HTERT RPE-1 (cell line): ENCODE measurements around the gene BCKDK.
"Not testable (repeated sequence)": the region's sequence is repeated elsewhere in the genome, so short reads cannot be mapped to it uniquely, and the experiment has no call there.

Experiments used
- in situ Hi-C: fragments of 300-500 bp; cut with MboI; formaldehyde crosslinking; loops from 4 replicates; pipeline ENCODE4 v1.14.3; 2020; ENCODE audit warnings: low sequenced_read_pairs

The BCKDK gene

DNA sequence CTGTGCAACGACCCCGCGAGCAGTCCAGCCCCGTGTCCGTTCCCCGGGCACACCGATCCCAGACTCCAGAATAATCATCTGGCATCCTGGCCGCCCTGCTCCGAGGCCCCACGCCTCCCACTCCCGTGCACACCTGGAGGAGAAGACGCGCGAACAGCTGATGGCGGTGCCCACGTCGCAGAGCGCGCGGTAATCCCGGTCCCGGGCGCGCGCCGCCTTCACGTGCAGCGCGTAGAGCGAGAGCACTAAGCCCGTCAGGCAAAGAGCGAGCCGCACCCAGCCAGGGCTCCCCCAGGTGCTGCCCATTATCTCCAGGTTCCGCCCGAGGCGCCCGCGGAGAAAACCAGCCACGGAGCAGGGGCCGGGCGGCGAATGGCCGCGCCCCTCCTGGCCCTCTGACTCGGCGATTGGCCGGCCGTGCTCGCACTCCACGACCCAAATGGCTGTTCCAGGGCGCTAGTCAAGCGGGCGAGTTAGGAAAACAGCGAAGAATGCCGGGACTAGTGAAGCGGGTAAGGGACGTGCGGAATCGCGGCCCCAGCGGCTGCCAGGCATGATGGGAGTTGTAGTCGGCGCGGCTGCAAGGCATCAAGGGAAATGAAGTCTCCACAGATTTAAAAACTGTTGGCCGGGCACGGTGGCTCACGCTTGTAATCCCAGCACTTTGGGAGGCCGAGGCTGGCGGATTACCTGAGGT lies 13.6 kb upstream of the BCKDK start, which contains the start of gene VKORC1:
VKORC1 (minus strand) TSS at position 374 of the 697 bp plus-strand sequence; CDS start at position 306, 68 bp downstream.
- in situ Hi-C loops, result no loop called here

DNA sequence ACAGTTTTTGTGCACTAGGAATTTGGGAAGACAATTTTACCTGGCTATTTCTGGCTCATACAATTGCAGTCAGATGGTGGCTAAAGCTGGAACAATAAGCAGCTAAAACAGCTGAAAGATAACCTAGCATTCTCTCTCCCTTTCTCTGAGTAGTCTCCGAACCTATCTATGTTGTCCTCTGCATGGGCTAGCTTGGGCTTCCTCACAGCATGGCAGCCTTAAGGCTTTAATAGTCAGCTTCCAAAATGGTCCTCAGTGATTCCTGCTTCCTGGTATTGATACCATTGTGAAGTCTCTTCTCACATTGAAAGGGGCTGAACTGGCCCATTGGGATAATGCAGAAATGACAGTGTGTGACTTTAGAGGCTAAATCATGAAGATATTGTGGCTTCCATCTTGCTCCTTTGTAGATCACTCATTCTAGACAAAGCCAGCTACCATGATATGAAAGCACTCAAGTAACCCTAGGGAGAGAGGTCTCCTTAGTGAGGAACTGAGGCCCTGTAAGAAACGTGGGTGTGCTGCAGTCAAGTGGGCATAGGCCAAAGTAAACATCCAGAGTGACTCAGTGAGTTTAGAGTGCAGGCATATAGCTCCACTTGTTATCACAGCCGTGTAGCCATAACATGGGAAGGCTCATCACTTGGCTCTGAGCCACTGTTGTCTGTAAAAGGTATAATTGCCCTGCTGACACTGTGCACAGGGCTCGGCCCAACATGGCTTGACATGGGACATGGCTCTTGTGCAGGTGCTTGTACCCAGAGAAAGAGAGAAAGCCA lies 8.1 kb upstream of the BCKDK start:
- in situ Hi-C loops, result no loop called here

GRCh38 chr16:31100876-31101641 lies 7.1 kb upstream of the BCKDK start:
- in situ Hi-C loops, result not testable (repeated sequence)

- in situ Hi-C loops, result no loop called here
Observed at GRCh38 chr16:31105677-31106213, 2.4 kb upstream of the BCKDK start.

- in situ Hi-C loops, result no loop called here
Observed at GRCh38 chr16:31106509-31107464, 1.4 kb upstream of the BCKDK start.

DNA sequence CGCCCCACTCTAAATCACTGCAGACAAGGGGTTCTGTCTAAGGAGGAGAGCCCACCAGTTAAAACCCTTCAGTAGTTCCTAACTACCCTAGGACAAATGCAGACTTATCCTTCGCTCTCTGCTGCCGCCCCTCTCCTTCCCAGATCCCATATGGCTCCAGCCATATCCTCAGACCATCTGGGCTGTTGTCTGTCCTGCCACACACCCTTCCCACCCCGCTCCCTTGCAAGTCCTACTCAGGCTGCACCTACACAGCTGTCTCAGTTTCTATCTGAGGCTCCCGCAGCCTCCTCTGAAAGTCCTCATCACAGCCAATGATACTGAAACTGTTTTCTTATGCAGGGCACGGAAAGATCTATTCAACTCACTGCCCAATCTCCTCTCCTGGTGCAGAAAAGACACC lies 720 bp upstream of the BCKDK start:
- in situ Hi-C loops, result no loop called here

- in situ Hi-C loops, result no loop called here
Observed at GRCh38 chr16:31108794-31109558, 790 bp downstream of the BCKDK start.

- in situ Hi-C loops, result no loop called here
Observed at GRCh38 chr16:31109622-31110021, 1.4 kb downstream of the BCKDK start.

- in situ Hi-C loops, result no loop called here
Observed at GRCh38 chr16:31110106-31111034, 2.2 kb downstream of the BCKDK start.

DNA sequence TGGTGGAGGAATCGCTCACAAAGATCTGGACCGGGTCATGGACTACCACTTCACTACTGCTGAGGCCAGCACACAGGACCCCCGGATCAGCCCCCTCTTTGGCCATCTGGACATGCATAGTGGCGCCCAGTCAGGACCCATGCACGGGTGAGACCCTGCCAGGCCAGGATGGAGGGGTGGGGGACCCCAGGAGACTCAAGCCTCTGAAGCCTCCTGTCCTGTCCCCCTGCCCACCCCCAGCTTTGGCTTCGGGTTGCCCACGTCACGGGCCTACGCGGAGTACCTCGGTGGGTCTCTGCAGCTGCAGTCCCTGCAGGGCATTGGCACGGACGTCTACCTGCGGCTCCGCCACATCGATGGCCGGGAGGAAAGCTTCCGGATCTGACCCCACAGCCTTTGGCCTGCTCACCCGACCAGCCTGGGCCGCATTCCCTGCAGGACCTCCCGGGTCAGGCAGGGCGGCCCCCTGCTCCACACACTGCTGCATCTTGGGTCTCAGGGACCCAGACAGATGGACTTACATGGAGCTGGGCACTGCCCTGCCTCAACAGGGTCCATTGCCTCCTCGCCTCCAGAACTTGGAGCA lies 3.8 kb downstream of the BCKDK start:
- in situ Hi-C loops, result no loop called here

DNA sequence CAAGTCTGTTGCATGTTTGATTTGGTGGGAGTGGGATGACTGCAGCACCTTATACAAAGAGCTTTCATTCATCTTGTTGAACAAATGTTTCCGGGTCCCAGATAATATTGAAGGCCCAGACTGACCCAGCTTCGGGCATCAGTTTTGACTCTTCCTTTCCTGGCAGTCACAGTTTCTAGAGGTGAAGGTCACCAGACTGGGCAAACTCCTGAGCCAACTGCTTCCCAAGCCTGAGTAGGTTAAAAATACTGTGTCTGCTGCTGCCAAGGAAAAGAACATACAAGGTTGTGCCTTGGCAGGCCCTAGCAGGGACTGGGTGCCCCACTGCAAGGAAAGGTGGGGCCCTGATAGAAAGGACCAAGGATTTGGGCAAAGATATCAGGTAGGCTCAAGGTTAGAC lies 4.5 kb downstream of the BCKDK start:
- in situ Hi-C loops, result no loop called here

DNA sequence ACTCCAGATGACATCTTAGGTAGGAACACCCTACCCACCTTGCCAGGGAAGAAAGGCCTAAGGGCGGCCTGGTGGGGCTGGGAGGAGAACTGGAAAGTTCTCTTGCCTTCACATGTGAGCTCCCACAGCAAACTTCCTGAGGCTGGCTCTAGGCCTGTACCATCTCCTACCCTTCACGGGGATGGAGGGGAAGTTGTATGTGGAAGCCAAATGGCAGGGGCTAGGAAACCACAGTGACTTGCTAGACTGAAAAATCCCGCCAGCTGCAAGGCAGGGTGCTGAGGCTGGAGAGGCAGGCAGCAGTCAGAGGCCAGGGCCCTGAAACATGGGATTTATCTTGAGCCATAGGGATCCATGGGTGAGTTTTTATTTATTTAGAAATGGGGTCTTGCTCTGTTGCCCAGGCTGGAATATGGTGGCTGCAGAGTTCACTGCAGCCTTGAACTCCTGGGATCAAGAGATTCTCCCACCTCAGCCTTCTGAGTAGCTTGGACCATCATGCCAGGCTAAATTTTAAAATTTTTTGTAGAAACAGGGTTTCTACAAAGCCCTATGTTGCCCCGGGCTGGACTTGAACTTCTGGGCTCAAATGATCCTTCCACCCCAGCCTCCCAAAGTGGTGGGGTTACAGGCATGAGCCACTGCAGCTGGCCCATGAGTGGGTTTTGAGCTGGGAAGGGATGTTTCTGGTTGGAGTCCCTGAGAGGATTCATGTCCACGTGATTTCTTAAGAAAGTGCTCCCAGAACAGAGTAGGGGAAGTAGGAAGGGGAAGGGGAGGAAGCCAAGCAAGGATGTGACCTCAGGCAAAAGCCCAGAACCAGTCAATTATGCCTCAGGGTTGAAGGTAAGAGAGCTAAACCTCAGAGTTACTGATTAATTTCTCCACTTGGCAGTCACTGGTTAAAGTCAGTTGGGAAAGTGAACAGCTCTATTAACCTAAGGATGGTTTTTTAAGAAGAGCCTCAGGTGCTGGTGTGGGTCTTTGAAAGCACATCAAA lies 5.2 kb downstream of the BCKDK start:
- in situ Hi-C loops, result no loop called here

DNA sequence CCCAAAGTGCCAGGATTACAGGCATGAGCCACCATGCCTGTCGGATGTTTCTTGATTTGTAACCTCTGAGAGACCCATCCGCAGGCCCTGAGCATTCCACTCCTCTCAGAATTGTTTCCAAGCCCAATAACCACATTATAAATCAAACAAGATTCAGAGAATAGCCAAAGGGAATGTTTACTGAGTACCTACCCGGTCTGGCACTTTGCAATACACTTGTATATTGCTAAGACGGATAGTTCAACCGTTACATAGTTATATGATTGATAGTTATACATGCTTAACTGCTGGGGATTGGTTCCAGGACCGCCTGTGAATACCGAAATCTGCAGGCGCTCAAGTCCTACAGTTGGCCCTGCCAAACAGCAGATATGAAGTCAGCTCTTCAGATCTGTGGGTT lies 6.3 kb downstream of the BCKDK start:
- in situ Hi-C loops, result no loop called here

- in situ Hi-C loops, result no loop called here
Observed at GRCh38 chr16:31117384-31118222, 9.4 kb downstream of the BCKDK start, which contains the start of gene KAT8. Gene KAT8, plus strand, starts transcription at chr16:31117664. Its CDS starts 18 bp downstream, at chr16:31117682.

GRCh38 chr16:31118223-31119155 lies 10.3 kb downstream of the BCKDK start:
- in situ Hi-C loops, result no loop called here
